ENCODE data around the gene PRG3. TPM values are rescaled to one million over a fixed set of nuclear protein-coding genes. Genes with fewer than 3 reads are reported as not detected.

Gene PRG3
- total RNA-seq, 4 donors from 2014 or later, result not detected

- H3K4me1 ChIP-seq, result peaks cover 14% of the 10 kb centered on the region
- no peak for DNase-seq (ENCODE audit: low spot score in 2 of 2)
- H3K36me3 ChIP-seq, result no peaks in the 10 kb centered on the region
- H3K9me3 ChIP-seq, result no peaks in the 10 kb centered on the region
- WGBS, result no CpG with 5 or more reads among the region's 7 CpGs
- no peak overlapping the region for H3K4me3 ChIP-seq
- H3K27me3 ChIP-seq, result no peaks in the 10 kb centered on the region
- TF ChIP-seq POLR2A (IDR thresholded peaks at IDR 0.05), result no peak
- TF ChIP-seq, protein P1, sequence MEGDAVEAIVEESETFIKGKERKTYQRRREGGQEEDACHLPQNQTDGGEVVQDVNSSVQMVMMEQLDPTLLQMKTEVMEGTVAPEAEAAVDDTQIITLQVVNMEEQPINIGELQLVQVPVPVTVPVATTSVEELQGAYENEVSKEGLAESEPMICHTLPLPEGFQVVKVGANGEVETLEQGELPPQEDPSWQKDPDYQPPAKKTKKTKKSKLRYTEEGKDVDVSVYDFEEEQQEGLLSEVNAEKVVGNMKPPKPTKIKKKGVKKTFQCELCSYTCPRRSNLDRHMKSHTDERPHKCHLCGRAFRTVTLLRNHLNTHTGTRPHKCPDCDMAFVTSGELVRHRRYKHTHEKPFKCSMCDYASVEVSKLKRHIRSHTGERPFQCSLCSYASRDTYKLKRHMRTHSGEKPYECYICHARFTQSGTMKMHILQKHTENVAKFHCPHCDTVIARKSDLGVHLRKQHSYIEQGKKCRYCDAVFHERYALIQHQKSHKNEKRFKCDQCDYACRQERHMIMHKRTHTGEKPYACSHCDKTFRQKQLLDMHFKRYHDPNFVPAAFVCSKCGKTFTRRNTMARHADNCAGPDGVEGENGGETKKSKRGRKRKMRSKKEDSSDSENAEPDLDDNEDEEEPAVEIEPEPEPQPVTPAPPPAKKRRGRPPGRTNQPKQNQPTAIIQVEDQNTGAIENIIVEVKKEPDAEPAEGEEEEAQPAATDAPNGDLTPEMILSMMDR (IDR thresholded peaks at IDR 0.05), result no peak
- TF ChIP-seq POLR2AphosphoS5 (IDR thresholded peaks at IDR 0.05), result no peak
- no peak for TF ChIP-seq EP300 (IDR thresholded peaks at IDR 0.05)
- H3K27ac ChIP-seq, result no peak overlapping the region
Measured at GRCh38 chr11:57348052-57348451, 32.9 kb downstream of the PRG3 start.

GRCh38 chr11:57347336-57347735 is 33.6 kb downstream of the PRG3 start:
- H3K27me3 ChIP-seq, result no peaks in the 10 kb centered on the region
- WGBS, result 81% methylated on average over 9 of the region's 9 CpGs
- no peak for DNase-seq (ENCODE audit: low spot score in 2 of 2)
- no peak overlapping the region for H3K27ac ChIP-seq
- no peak for TF ChIP-seq POLR2AphosphoS5 (IDR thresholded peaks at IDR 0.05)
- H3K36me3 ChIP-seq, result no peaks in the 10 kb centered on the region
- no peak overlapping the region for H3K4me3 ChIP-seq
- H3K9me3 ChIP-seq, result no peaks in the 10 kb centered on the region
- H3K4me1 ChIP-seq, result peaks cover 16% of the 10 kb centered on the region

- Histone ChIP-seq H3K27me3 (no peaks in the 10 kb centered on the region), H3K36me3 (no peaks in the 10 kb centered on the region), H3K4me1 (peaks cover 16% of the 10 kb centered on the region), H3K27ac (no peak overlapping the region), H3K4me3 (no peak overlapping the region), H3K9me3 (no peaks in the 10 kb centered on the region)
- 15% methylated on average over 11 of the region's 11 CpGs for WGBS
- peak in 1 of 2 donors; percentile 86 for DNase-seq (ENCODE audit: low spot score in 2 of 2)
- no peak for TF ChIP-seq POLR2A (IDR thresholded peaks at IDR 0.05)
- TF ChIP-seq, protein P1 (IDR thresholded peaks at IDR 0.05), result peak; percentile 2 to 78
Measured at GRCh38 chr11:57345555-57346211, 35.3 kb downstream of the PRG3 start.

- DNase-seq (ENCODE audit: low spot score in 2 of 2), result no peak
- peaks cover 15% of the 10 kb centered on the region for H3K4me1 ChIP-seq
- H3K27ac ChIP-seq, result no peak overlapping the region
- H3K9me3 ChIP-seq, result no peaks in the 10 kb centered on the region
- H3K36me3 ChIP-seq, result no peaks in the 10 kb centered on the region
- H3K27me3 ChIP-seq, result no peaks in the 10 kb centered on the region
- WGBS, result 95% methylated on average over 10 of the region's 10 CpGs
- no peak overlapping the region for H3K4me3 ChIP-seq
- TF ChIP-seq EP300 (IDR thresholded peaks at IDR 0.05), result no peak
- TF ChIP-seq, protein P1 (IDR thresholded peaks at IDR 0.05), result no peak
Measured at GRCh38 chr11:57344826-57345225, 36.1 kb downstream of the PRG3 start.

- no peak overlapping the region for H3K27ac ChIP-seq
- no peak overlapping the region for H3K4me3 ChIP-seq
- WGBS, result 64% methylated on average over 7 of the region's 7 CpGs
- H3K9me3 ChIP-seq, result no peaks in the 10 kb centered on the region
- H3K27me3 ChIP-seq, result no peaks in the 10 kb centered on the region
- DNase-seq (ENCODE audit: low spot score in 2 of 2), result no peak
- H3K36me3 ChIP-seq, result no peaks in the 10 kb centered on the region
- peaks cover 19% of the 10 kb centered on the region for H3K4me1 ChIP-seq
- TF ChIP-seq, protein P1 (IDR thresholded peaks at IDR 0.05), result no peak
- TF ChIP-seq EP300 (IDR thresholded peaks at IDR 0.05), result no peak
- no peak for TF ChIP-seq POLR2AphosphoS5 (IDR thresholded peaks at IDR 0.05)
- no peak for TF ChIP-seq POLR2A (IDR thresholded peaks at IDR 0.05)
Measured at GRCh38 chr11:57343825-57344224, 37.1 kb downstream of the PRG3 start.

DNA sequence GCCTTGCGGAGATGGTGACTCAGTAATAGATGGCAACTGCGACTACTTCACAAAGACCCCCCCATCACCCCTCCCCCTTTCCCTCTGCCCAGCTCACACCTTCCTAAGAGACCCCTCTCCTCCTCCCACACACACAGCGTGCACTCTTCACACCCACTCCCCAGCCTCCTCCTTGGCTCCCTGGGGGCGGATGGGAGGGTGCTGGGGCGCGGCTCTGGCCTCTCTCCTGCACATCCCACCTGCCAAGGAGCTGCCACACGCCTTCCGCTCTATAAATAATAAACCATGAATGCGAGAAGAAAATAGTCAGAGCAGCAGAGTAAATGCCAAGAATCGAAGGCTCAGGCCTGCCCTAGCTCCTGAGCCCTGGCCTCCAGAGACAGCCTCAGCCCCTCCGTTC is 38.2 kb downstream of the PRG3 start:
- no peak for DNase-seq (ENCODE audit: low spot score in 2 of 2)
- WGBS, result 41% methylated on average over 11 of the region's 11 CpGs
- Histone ChIP-seq H3K9me3 (no peaks in the 10 kb centered on the region), H3K36me3 (no peaks in the 10 kb centered on the region), H3K4me1 (peaks cover 19% of the 10 kb centered on the region), H3K27ac (no peak overlapping the region), H3K4me3 (no peak overlapping the region), H3K27me3 (no peaks in the 10 kb centered on the region)
- TF ChIP-seq, protein P1 (IDR thresholded peaks at IDR 0.05), result no peak
- TF ChIP-seq EP300 (IDR thresholded peaks at IDR 0.05), result no peak
- no peak for TF ChIP-seq POLR2AphosphoS5 (IDR thresholded peaks at IDR 0.05)
- TF ChIP-seq POLR2A (IDR thresholded peaks at IDR 0.05), result no peak
